MM.1S (cell line): ENCODE results near the gene CD7.

Source experiments
- DNase-seq: peaks from one replicate; pipeline ENCODE4 v3.0.0-alpha.2; 2015
- H2AFZ ChIP-seq: fragments of 300-600 bp; sonication (generic); 2 replicates; pipeline ENCODE4 v1.6.0; 2016; ENCODE audit warnings: antibody characterized with exemption, low read length
- H3F3A ChIP-seq: fragments of 300-600 bp; sonication (generic); 2 replicates; pipeline ENCODE4 v1.6.1; 2016; ENCODE audit warnings: mild to moderate bottlenecking, antibody characterized with exemption, low read length, moderate library complexity, mixed read lengths; ENCODE audit not compliant: insufficient read depth
- H3K27ac ChIP-seq: fragments of 300-600 bp; sonication (generic); 2 replicates; pipeline ENCODE4 v1.5.1; 2016; ENCODE audit warnings: mild to moderate bottlenecking, low read length
- H3K27me3 ChIP-seq: fragments of 300-600 bp; sonication (generic); replicated peaks from 2 replicates; pipeline ENCODE4 v1.6.0; 2016; ENCODE audit warnings: low read length; ENCODE audit not compliant: insufficient read depth
- H3K36me3 ChIP-seq: fragments of 300-600 bp; sonication (generic); replicated peaks from 2 replicates; pipeline ENCODE4 v1.6.1; 2016; ENCODE audit warnings: mild to moderate bottlenecking, low read length, mixed read lengths; ENCODE audit not compliant: insufficient read depth
- H3K4me1 ChIP-seq: fragments of 300-600 bp; sonication (generic); 2 replicates; pipeline ENCODE4 v1.6.1; 2016; ENCODE audit warnings: low read length, mixed read lengths
- H3K4me2 ChIP-seq: fragments of 300-600 bp; sonication (generic); 2 replicates; pipeline ENCODE4 v1.6.0; 2016; ENCODE audit warnings: low read depth, low read length
- H3K4me3 ChIP-seq: fragments of 300-600 bp; sonication (generic); 2 replicates; pipeline ENCODE4 v1.5.1; 2016; ENCODE audit warnings: low read length, mixed read lengths
- H3K79me2 ChIP-seq: fragments of 300-600 bp; sonication (generic); 2 replicates; pipeline ENCODE4 v1.6.1; 2016; ENCODE audit warnings: mixed run types, low read length, mixed read lengths
- H3K9ac ChIP-seq: fragments of 300-600 bp; sonication (generic); 2 replicates; pipeline ENCODE4 v1.6.1; 2016; ENCODE audit warnings: low read length, mixed read lengths
- H3K9me2 ChIP-seq: fragments of 300-600 bp; sonication (generic); replicated peaks from 2 replicates; pipeline ENCODE4 v1.6.1; 2016; ENCODE audit warnings: mild to moderate bottlenecking, low read length, mixed read lengths; ENCODE audit not compliant: insufficient read depth
- H3K9me3 ChIP-seq: fragments of 300-600 bp; sonication (generic); replicated peaks from 2 replicates; pipeline ENCODE4 v1.6.1; 2016; ENCODE audit warnings: mild to moderate bottlenecking, low read length, mixed read lengths; ENCODE audit not compliant: insufficient read depth
- H4K20me1 ChIP-seq: fragments of 300-600 bp; sonication (generic); 2 replicates; pipeline ENCODE4 v1.6.1; 2016; ENCODE audit warnings: mild to moderate bottlenecking, low read length, moderate library complexity, mixed read lengths; ENCODE audit not compliant: insufficient read depth
- EZH2 ChIP-seq: fragments of 300-600 bp; sonication (generic); optimal IDR thresholded peaks from 2 replicates; pipeline ENCODE3; 2017; ENCODE audit warnings: low read depth, mild to moderate bottlenecking, antibody characterized with exemption, low read length, mixed read lengths
- EZH2phosphoT487 ChIP-seq: fragments of 300-600 bp; sonication (generic); IDR thresholded peaks from 2 replicates; pipeline ENCODE4 v1.6.1; 2018; ENCODE audit warnings: antibody characterized with exemption, low read length
- TF ChIP-seq, protein P1 (sequence below): fragments of 300-600 bp; sonication (generic); IDR thresholded peaks from 2 replicates; pipeline ENCODE4 v1.5.1; 2016; ENCODE audit warnings: antibody characterized with exemption, low read length, mixed read lengths

The CD7 gene

GRCh38 chr17:82316651-82317393 lies 586 bp downstream of the CD7 start:
- Histone ChIP-seq H3K27me3 (peaks cover 23% of the 10 kb centered on the region), H3K36me3 (no peaks in the 10 kb centered on the region)
- no peak for TF ChIP-seq EZH2phosphoT487
- TF ChIP-seq, protein P1, sequence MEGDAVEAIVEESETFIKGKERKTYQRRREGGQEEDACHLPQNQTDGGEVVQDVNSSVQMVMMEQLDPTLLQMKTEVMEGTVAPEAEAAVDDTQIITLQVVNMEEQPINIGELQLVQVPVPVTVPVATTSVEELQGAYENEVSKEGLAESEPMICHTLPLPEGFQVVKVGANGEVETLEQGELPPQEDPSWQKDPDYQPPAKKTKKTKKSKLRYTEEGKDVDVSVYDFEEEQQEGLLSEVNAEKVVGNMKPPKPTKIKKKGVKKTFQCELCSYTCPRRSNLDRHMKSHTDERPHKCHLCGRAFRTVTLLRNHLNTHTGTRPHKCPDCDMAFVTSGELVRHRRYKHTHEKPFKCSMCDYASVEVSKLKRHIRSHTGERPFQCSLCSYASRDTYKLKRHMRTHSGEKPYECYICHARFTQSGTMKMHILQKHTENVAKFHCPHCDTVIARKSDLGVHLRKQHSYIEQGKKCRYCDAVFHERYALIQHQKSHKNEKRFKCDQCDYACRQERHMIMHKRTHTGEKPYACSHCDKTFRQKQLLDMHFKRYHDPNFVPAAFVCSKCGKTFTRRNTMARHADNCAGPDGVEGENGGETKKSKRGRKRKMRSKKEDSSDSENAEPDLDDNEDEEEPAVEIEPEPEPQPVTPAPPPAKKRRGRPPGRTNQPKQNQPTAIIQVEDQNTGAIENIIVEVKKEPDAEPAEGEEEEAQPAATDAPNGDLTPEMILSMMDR, result no peak
- TF ChIP-seq EZH2, result no peak

GRCh38 chr17:82315703-82316358 lies 1.6 kb downstream of the CD7 start:
- H3K27ac ChIP-seq, result no peak overlapping the region
- H3F3A ChIP-seq, result peaks cover 2% of the 10 kb centered on the region; the same call in 1 of the 2 replicates
- H4K20me1 ChIP-seq, result no peaks in the 10 kb centered on the region
- DNase-seq, result no peak
- no peak overlapping the region; the same call in 1 of the 2 replicates for H3K9ac ChIP-seq
- H3K36me3 ChIP-seq, result no peaks in the 10 kb centered on the region
- H3K4me2 ChIP-seq, result peak overlapping the region; percentile 73
- peak overlapping the region; percentile 26 for H3K4me3 ChIP-seq
- no peaks in the 10 kb centered on the region for H3K9me2 ChIP-seq
- H3K4me1 ChIP-seq, result peaks cover 8% of the 10 kb centered on the region
- no peak for TF ChIP-seq EZH2
- TF ChIP-seq EZH2phosphoT487, result no peak
- TF ChIP-seq, protein P1, result no peak
- no peaks in the 10 kb centered on the region for H3K9me3 ChIP-seq
- no peaks in the 10 kb centered on the region for H3K79me2 ChIP-seq
- peaks cover 30% of the 10 kb centered on the region for H3K27me3 ChIP-seq
- peak overlapping the region; percentile 63 for H2AFZ ChIP-seq

More at GRCh38 chr17:82316651-82317393, 586 bp downstream of the CD7 start:
- no peak overlapping the region for H3K4me2 ChIP-seq
- no peak overlapping the region for H3K4me3 ChIP-seq
- H3K9ac ChIP-seq, result no peak overlapping the region
- H2AFZ ChIP-seq, result no peak overlapping the region
- H3K27ac ChIP-seq, result no peak overlapping the region
- no peaks in the 10 kb centered on the region for H3K9me3 ChIP-seq
- no peaks in the 10 kb centered on the region for H3K79me2 ChIP-seq
- no peaks in the 10 kb centered on the region for H4K20me1 ChIP-seq
- H3K9me2 ChIP-seq, result no peaks in the 10 kb centered on the region
- DNase-seq, result no peak
- H3F3A ChIP-seq, result peaks cover 2% of the 10 kb centered on the region; the same call in 1 of the 2 replicates
- peaks cover 8% of the 10 kb centered on the region for H3K4me1 ChIP-seq

- DNase-seq, result no peak
- Histone ChIP-seq H3K9ac (no peak overlapping the region), H3K36me3 (no peaks in the 10 kb centered on the region), H3F3A (peaks cover 2% of the 10 kb centered on the region; the same call in 1 of the 2 replicates), H3K9me3 (no peaks in the 10 kb centered on the region), H3K9me2 (no peaks in the 10 kb centered on the region), H3K4me1 (peaks cover 8% of the 10 kb centered on the region), H4K20me1 (no peaks in the 10 kb centered on the region), H3K4me3 (no peak overlapping the region), H3K27me3 (peaks cover 39% of the 10 kb centered on the region), H3K79me2 (no peaks in the 10 kb centered on the region), H3K4me2 (no peak overlapping the region; the same call in 1 of the 2 replicates), H2AFZ (no peak overlapping the region), H3K27ac (no peak overlapping the region)
- TF ChIP-seq EZH2phosphoT487 (no peak), EZH2 (no peak)
- TF ChIP-seq, protein P1, result no peak
Observed at GRCh38 chr17:82314727-82315605, 2.4 kb downstream of the CD7 start.
